ENCODE measurements around the gene CHD1.

CHD1 gene

DNA sequence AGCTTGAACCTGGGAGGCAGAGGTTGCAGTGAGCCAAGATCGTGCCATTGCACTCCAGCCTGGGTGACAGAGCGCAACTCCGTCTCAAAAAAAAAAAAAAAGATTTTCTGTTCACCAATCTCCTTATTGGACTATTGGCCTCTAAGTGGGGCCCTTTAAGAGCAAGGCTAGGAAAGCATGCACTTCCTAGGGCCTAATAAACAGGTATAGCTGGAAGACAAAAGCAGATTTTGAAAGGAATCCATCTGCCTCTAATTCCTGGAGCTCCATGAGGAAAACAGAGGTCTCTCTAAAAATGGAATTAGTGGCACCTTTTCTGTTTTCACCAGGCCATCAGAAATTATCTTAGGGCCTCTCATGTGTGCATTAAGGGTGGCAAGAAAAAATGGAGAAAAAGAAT lies 85.3 kb downstream of the CHD1 start:
- no peak for ATAC-seq (ENCODE audit: low read depth)
- no peak for DNase-seq (ENCODE audit: low spot score)
- Histone ChIP-seq H3K9me3 (ENCODE audit: severe bottlenecking) (no peaks in the 10 kb centered on the region), H3K27ac (ENCODE audit: poor library complexity, severe bottlenecking) (no peak overlapping the region), H3K4me3 (ENCODE audit: severe bottlenecking) (no peak overlapping the region), H3K36me3 (ENCODE audit: low read depth) (no peaks in the 10 kb centered on the region), H3K4me1 (ENCODE audit: insufficient read depth, poor library complexity, severe bottlenecking) (no peaks in the 10 kb centered on the region), H3K27me3 (ENCODE audit: insufficient read depth, poor library complexity, severe bottlenecking) (no peaks in the 10 kb centered on the region)
- TF ChIP-seq, protein P1, sequence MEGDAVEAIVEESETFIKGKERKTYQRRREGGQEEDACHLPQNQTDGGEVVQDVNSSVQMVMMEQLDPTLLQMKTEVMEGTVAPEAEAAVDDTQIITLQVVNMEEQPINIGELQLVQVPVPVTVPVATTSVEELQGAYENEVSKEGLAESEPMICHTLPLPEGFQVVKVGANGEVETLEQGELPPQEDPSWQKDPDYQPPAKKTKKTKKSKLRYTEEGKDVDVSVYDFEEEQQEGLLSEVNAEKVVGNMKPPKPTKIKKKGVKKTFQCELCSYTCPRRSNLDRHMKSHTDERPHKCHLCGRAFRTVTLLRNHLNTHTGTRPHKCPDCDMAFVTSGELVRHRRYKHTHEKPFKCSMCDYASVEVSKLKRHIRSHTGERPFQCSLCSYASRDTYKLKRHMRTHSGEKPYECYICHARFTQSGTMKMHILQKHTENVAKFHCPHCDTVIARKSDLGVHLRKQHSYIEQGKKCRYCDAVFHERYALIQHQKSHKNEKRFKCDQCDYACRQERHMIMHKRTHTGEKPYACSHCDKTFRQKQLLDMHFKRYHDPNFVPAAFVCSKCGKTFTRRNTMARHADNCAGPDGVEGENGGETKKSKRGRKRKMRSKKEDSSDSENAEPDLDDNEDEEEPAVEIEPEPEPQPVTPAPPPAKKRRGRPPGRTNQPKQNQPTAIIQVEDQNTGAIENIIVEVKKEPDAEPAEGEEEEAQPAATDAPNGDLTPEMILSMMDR (IDR thresholded peaks at IDR 0.05; ENCODE audit: poor library complexity, severe bottlenecking): no peak

DNA sequence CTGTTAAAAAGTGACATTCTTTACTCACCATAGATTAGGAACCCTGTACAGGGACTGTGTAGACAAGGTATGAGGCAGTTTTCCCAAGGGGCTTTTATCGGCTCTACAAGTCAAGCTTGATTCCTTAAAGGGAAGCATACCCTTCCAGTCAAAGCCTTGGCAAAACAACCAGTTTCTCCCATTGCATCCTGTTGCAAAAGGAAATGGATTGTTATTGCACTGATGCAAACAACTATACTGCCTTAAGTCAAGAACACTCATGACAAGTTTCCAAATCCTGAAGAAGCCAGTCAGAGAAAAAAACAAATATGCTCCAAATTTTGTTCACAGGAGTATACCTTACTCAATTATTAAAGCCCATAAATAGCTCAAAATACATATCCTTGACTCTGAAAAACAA lies 87.9 kb downstream of the CHD1 start:
- no peak overlapping the region for H3K27ac ChIP-seq (ENCODE audit: poor library complexity, severe bottlenecking)
- H3K27me3 ChIP-seq (ENCODE audit: insufficient read depth, poor library complexity, severe bottlenecking): no peaks in the 10 kb centered on the region
- ATAC-seq (ENCODE audit: low read depth): no peak
- no peak overlapping the region for H3K4me3 ChIP-seq (ENCODE audit: severe bottlenecking)
- no peak for DNase-seq (ENCODE audit: low spot score)
- no peaks in the 10 kb centered on the region for H3K36me3 ChIP-seq (ENCODE audit: low read depth)
- H3K9me3 ChIP-seq (ENCODE audit: severe bottlenecking): no peaks in the 10 kb centered on the region
- TF ChIP-seq, protein P1 (IDR thresholded peaks at IDR 0.05; ENCODE audit: poor library complexity, severe bottlenecking): no peak
- no peaks in the 10 kb centered on the region for H3K4me1 ChIP-seq (ENCODE audit: insufficient read depth, poor library complexity, severe bottlenecking)

DNA sequence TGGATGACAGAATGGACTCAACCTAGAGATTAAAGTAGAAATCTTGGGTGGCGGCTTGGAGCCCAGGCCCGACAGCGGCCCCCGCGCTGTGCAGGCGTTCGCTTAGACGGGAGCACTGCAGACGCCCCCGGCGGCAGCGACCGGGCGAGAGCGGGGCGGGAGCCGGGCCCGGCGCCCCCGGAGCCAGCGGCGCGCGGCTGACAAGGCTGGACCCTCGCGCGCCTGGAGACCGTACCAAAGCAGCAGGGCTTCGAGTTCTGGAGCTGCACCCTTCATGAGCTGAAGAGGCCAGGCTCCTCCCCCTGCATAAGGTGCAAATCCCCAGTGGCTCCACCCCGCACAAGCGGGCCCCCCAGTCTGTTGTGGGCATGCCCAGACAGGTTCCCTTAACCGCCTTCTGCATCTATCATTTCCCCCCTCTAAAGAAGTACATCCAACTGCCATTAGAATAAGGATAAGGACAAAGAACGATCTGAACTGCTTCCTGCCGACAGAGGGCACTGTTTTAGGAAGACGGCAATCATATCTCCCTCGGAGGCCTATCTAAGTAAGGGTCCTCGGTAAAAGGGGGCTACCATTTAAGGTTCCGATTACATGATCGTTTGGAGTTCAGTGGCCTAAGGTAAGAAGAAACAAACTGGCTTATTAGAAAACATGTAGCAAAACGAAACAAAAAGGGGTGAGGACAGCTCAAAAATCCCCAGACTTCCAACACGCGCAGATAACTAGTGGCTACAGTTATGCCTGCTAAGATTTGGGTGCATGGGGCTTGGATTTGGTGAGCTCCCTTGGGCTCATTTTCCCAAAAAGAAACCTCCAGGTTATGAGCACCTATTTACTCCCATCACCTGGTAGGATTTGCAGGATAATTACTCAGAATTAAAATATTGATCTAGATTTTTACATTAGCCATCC lies 89.1 kb downstream of the CHD1 start:
- no peaks in the 10 kb centered on the region for H3K36me3 ChIP-seq (ENCODE audit: low read depth)
- ATAC-seq (ENCODE audit: low read depth) (peak; percentile 56), DNase-seq (ENCODE audit: low spot score) (no peak)
- H3K4me1 ChIP-seq (ENCODE audit: insufficient read depth, poor library complexity, severe bottlenecking): no peaks in the 10 kb centered on the region
- no peaks in the 10 kb centered on the region for H3K9me3 ChIP-seq (ENCODE audit: severe bottlenecking)
- TF ChIP-seq, protein P1 (IDR thresholded peaks at IDR 0.05; ENCODE audit: poor library complexity, severe bottlenecking): peak; percentile 78
- peak overlapping the region; percentile 5 for H3K4me3 ChIP-seq (ENCODE audit: severe bottlenecking)
- H3K27me3 ChIP-seq (ENCODE audit: insufficient read depth, poor library complexity, severe bottlenecking): no peaks in the 10 kb centered on the region
- no peak overlapping the region for H3K27ac ChIP-seq (ENCODE audit: poor library complexity, severe bottlenecking)

- Histone ChIP-seq H3K4me3 (ENCODE audit: severe bottlenecking) (no peak overlapping the region), H3K27me3 (ENCODE audit: insufficient read depth, poor library complexity, severe bottlenecking) (no peaks in the 10 kb centered on the region), H3K36me3 (ENCODE audit: low read depth) (no peaks in the 10 kb centered on the region), H3K4me1 (ENCODE audit: insufficient read depth, poor library complexity, severe bottlenecking) (no peaks in the 10 kb centered on the region), H3K27ac (ENCODE audit: poor library complexity, severe bottlenecking) (no peak overlapping the region), H3K9me3 (ENCODE audit: severe bottlenecking) (no peaks in the 10 kb centered on the region)
- DNase-seq (ENCODE audit: low spot score): no peak
- TF ChIP-seq, protein P1 (IDR thresholded peaks at IDR 0.05; ENCODE audit: poor library complexity, severe bottlenecking): no peak
- ATAC-seq (ENCODE audit: low read depth): 0 out of 3 replicates have a peak, but pooled peaks have one; percentile 29
Observed at GRCh38 chr5:98836175-98836574, 92.6 kb downstream of the CHD1 start.
